ENCODE results near the gene ZNF44.

Gene ZNF44

DNA sequence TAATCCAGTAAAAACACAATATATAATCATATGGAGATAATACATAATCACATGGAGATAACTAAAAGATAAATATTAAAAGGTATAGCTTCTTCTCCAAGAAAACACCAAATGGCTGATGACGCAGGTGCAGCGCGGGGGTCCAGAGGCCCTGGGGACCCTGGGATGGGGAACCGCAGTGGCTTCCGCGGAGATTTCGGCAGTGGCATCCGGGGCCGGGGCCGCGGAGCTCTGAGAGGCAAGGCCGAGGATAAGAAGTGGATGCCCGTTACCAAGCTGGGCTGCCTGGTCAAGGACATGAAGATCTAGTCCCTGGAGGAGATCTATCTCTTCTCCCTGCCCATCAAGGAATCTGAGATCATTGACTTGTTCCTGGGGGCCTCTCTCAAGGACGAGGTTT, 10.5 kb downstream of the ZNF44 start:
- no peak for DNase-seq (ENCODE audit: low read depth)

DNA sequence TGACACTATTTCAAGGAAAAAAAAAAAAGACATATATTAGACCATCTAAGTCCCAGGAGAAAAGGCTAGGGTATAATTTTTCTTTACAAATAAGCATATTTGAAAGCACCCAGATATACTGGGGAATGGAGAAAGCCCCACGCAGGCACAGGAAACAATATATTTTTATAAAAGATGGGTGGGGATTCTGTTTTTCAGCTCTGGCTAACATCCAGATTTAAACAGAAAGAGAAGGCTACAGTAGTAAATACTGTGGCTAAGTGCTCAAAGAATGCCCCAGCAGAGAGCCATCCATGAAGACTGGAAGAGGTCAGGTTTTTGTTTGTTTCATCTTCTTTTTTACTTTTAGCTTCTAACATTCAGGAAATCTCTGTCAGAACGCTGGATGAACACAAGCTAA, 16.0 kb downstream of the ZNF44 start:
- TF ChIP-seq, protein P1, sequence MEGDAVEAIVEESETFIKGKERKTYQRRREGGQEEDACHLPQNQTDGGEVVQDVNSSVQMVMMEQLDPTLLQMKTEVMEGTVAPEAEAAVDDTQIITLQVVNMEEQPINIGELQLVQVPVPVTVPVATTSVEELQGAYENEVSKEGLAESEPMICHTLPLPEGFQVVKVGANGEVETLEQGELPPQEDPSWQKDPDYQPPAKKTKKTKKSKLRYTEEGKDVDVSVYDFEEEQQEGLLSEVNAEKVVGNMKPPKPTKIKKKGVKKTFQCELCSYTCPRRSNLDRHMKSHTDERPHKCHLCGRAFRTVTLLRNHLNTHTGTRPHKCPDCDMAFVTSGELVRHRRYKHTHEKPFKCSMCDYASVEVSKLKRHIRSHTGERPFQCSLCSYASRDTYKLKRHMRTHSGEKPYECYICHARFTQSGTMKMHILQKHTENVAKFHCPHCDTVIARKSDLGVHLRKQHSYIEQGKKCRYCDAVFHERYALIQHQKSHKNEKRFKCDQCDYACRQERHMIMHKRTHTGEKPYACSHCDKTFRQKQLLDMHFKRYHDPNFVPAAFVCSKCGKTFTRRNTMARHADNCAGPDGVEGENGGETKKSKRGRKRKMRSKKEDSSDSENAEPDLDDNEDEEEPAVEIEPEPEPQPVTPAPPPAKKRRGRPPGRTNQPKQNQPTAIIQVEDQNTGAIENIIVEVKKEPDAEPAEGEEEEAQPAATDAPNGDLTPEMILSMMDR (IDR thresholded peaks at IDR 0.05; ENCODE audit: low read length, missing control alignments) = no peak
- no peak for DNase-seq (ENCODE audit: low read depth)
- H3K4me3 ChIP-seq (replicated peaks; ENCODE audit: low read depth, low read length) = no peak overlapping the region

More for the DNA sequence above, 10.5 kb downstream of the ZNF44 start:
- TF ChIP-seq, protein P1 (IDR thresholded peaks at IDR 0.05; ENCODE audit: low read length, missing control alignments) = no peak
- no peak overlapping the region for H3K4me3 ChIP-seq (replicated peaks; ENCODE audit: low read depth, low read length)

DNA sequence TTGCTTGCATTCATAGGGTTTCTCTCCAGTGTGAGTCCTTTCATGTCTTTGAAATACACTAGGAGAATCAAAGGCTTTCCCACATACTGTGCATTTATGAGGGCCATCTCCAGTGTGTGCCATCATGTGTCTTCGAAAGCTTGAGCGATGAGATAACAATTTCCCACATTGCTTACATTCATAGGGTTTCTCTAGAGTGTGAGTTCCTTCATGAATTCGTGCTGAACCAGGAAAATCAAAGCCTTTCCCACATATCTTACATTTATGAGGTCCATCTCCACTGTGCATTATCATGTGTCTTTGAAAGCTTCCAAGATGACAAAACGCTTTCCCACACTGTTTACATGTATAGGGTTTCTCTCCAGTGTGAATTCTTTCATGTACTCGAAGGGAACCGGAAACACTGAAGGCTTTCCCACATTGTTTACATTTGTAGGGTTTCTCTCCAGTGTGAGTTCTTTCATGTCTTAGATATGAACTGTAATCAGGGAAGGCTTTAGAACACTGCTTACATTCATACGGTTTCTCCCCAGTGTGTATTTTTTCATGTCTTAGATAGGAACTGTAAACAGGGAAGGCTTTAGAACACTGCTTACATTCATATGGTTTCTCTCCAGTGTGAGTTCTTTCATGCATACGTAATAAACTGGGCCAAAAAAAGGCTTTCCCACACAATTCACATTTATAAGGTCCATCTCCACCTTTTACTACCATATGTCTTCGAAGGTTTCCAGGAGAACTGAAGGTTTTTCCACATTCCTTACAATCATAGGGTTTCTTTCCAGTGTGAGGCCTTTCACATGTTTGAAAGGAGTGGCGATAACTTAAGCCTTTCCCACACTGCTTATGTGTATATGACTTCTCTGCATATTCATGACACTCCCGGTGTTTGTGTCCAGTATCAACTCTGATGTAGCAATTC, 21.4 kb downstream of the ZNF44 start:
- H3K4me3 ChIP-seq (replicated peaks; ENCODE audit: low read depth, low read length) = no peak overlapping the region
- TF ChIP-seq, protein P1 (IDR thresholded peaks at IDR 0.05; ENCODE audit: low read length, missing control alignments) = no peak
- DNase-seq (ENCODE audit: low read depth) = no peak

DNA sequence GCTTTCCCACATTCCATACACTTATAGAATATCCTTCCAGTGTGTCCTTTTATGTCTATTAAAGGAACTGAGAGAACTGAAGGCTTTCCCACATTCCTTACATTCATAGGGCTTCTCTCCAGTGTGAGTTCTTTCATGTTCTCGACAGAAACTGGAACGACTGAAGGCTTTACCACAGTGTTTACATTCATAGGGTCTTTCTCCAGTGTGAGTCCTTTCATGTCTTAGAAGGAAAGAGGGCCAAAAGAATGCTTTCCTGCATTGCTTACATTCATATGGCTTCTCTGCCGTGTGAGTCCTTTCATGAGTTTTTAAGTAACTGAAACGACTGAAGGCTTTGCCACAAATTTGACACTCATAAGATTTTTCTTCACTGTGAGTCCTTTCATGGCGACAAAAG, 22.3 kb downstream of the ZNF44 start:
- TF ChIP-seq, protein P1 (IDR thresholded peaks at IDR 0.05; ENCODE audit: low read length, missing control alignments) = no peak
- H3K4me3 ChIP-seq (replicated peaks; ENCODE audit: low read depth, low read length) = no peak overlapping the region

DNA sequence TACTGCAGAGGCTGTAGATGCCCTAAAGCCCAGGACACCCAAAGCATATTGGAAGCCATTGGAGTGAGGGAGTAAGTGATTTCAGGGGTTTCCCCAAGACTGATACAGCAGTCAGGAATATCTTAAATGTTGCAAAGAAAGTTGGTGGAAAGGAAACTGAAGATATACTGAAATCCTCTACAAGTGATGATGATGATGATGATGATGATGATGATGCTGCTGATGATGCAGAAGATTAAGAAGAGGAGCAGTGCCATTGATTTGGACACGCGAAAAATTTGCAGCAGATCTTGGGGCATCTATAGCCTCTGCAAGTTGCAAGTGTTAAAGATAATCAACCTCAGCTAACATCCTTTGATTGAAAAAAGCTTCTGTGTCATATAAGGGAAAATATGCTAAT, 23.8 kb downstream of the ZNF44 start:
- no peak overlapping the region for H3K4me3 ChIP-seq (replicated peaks; ENCODE audit: low read depth, low read length)
- TF ChIP-seq, protein P1 (IDR thresholded peaks at IDR 0.05; ENCODE audit: low read length, missing control alignments) = no peak
- DNase-seq (ENCODE audit: low read depth) = no peak

More for the DNA sequence above, 22.3 kb downstream of the ZNF44 start:
- no peak for DNase-seq (ENCODE audit: low read depth)

DNA sequence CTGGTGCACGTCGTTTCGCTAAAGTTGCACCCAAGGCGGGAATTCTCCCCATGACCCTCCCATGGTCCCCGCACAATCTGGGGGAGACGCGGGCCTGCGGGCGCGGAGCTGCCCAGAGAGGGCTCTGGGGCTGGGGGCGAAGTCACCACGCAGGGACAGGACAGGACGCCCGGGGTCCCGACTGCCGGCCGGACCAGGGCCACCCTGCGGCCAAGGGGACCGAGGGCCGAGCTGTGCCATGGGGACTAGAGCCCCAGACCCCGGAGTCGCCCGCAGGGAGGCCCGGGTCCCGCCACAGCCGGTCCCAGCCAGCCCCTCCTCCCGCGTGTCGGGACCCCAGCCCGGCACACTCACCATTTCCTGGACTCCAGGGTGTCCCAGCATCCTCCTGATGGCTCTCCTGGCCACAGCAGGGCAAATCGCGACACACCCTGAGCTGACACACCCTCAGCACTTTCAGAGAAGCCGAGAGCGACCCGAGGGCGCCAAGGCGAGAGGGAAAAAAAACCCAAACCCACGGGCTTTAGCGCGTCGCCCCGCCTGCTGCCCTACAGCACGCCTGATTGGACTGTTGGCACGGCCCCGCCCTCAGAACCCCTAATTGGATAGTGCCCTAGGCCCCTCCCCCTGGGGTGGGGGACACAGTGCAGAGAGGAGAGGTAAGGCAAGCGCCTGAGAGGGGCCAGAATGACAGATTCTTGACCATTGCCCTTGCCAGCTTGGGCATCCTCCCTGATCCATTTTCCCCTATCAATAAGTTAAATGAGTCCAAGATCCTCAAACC, 28.6 kb downstream of the ZNF44 start:
- no peak for DNase-seq (ENCODE audit: low read depth)
- TF ChIP-seq, protein P1 (IDR thresholded peaks at IDR 0.05; ENCODE audit: low read length, missing control alignments) = no peak
- H3K4me3 ChIP-seq (replicated peaks; ENCODE audit: low read depth, low read length) = no peak overlapping the region

All from fibroblast of pulmonary artery (primary cell).